Hepatocyte (in vitro differentiated cells): Measurements from ENCODE around the gene TPCN2. TPM values are rescaled to one million over a fixed set of nuclear protein-coding genes. Genes with fewer than 3 reads are reported as not detected.

ENCODE experiments used
- DNase-seq: peaks from one replicate; pipeline ENCODE4 v3.0.0-alpha.2; 2016; ENCODE audit warnings: low spot score
- H2AFZ ChIP-seq: fragments of 200-600 bp; sonication (generic); 2 replicates; pipeline ENCODE4 v1.6.0; 2016; ENCODE audit warnings: antibody characterized with exemption, mild to moderate bottlenecking
- H3K27ac ChIP-seq: fragments of 200-600 bp; sonication (generic); 2 replicates; pipeline ENCODE4 v1.5.1; 2016; ENCODE audit warnings: mild to moderate bottlenecking
- H3K27me3 ChIP-seq: fragments of 200-600 bp; sonication (generic); 2 replicates; pipeline ENCODE4 v1.6.1; 2016
- H3K36me3 ChIP-seq: fragments of 200-600 bp; sonication (generic); replicated peaks from 2 replicates; pipeline ENCODE4 v1.5.1; 2016; ENCODE audit warnings: low read depth; ENCODE audit not compliant: insufficient read depth
- H3K4me1 ChIP-seq: fragments of 200-600 bp; sonication (generic); 2 replicates; pipeline ENCODE4 v1.5.1; 2016; ENCODE audit warnings: mild to moderate bottlenecking, moderate library complexity; ENCODE audit not compliant: insufficient read depth
- H3K4me2 ChIP-seq: fragments of 200-600 bp; sonication (generic); 2 replicates; pipeline ENCODE4 v1.6.0; 2016
- H3K4me3 ChIP-seq: fragments of 200-600 bp; sonication (generic); 2 replicates; pipeline ENCODE4 v1.5.1; 2016; ENCODE audit warnings: mild to moderate bottlenecking
- H3K79me2 ChIP-seq: fragments of 200-600 bp; sonication (generic); 2 replicates; pipeline ENCODE4 v1.6.0; 2017; ENCODE audit warnings: mild to moderate bottlenecking
- H3K9me2 ChIP-seq: fragments of 200-600 bp; sonication (generic); replicated peaks from 2 replicates; pipeline ENCODE4 v1.6.0; 2017; ENCODE audit warnings: mild to moderate bottlenecking; ENCODE audit not compliant: insufficient read depth
- H3K9me3 ChIP-seq: fragments of 200-600 bp; sonication (generic); 2 replicates; pipeline ENCODE4 v1.5.1; 2016; ENCODE audit warnings: low read depth, mild to moderate bottlenecking
- H4K20me1 ChIP-seq: fragments of 200-600 bp; sonication (generic); 2 replicates; pipeline ENCODE4 v1.6.0; 2016; ENCODE audit warnings: mild to moderate bottlenecking; ENCODE audit not compliant: insufficient read depth, poor library complexity, severe bottlenecking
- CTCF ChIP-seq: fragments of 200-600 bp; sonication (generic); IDR thresholded peaks from 2 replicates; pipeline ENCODE4 v1.5.1; 2016; ENCODE audit warnings: antibody characterized with exemption, mild to moderate bottlenecking; ENCODE audit not compliant: poor library complexity
- EZH2 ChIP-seq: fragments of 200-600 bp; sonication (generic); IDR thresholded peaks from 2 replicates; pipeline ENCODE4 v1.6.1; 2016; ENCODE audit warnings: antibody characterized with exemption, mild to moderate bottlenecking, borderline replicate concordance
- EZH2phosphoT487 ChIP-seq: fragments of 200-600 bp; sonication (generic); IDR thresholded peaks from one replicate; pipeline ENCODE4 v1.6.1; 2018; ENCODE audit warnings: antibody characterized with exemption, mild to moderate bottlenecking, low read depth, moderate library complexity; ENCODE audit not compliant: unreplicated experiment, severe bottlenecking
- WGBS: methylation state at CpG from one replicate; pipeline ENCODE4 v1.1.6; 2016; ENCODE audit warnings: low lambda C conversion rate; ENCODE audit errors: missing lambda C conversion rate; 5-methylcytosine and 5-hydroxymethylcytosine counted together
- polyA plus RNA-seq: library from polyadenylated mRNA; unstranded; fragments of >200 nt; fragmentation: Nextera tagmentation; extraction: Ambion mirVana; gene quantifications from 2 replicates; pipeline ENCODE4 v1.2.1, GENCODE V29; 2016
- total RNA-seq: library from RNA; depleted of rRNA; stranded (reverse); fragments of >200 nt; gene quantifications from 2 replicates; pipeline ENCODE4 v1.2.3, GENCODE V29; 2014

TPCN2 gene
- total and polyA plus RNA-seq, 2 experiments from 2014 or later, result 16.6 to 21.3 TPM

GRCh38 chr11:69156235-69156639, 107.5 kb downstream of the TPCN2 start:
- H3K4me1 ChIP-seq, result peaks cover 12% of the 10 kb centered on the region
- no peaks in the 10 kb centered on the region for H4K20me1 ChIP-seq
- no peaks in the 10 kb centered on the region for H3K36me3 ChIP-seq
- no peaks in the 10 kb centered on the region for H3K79me2 ChIP-seq
- H3K9me2 ChIP-seq, result no peaks in the 10 kb centered on the region
- H3K27ac ChIP-seq, result no peak overlapping the region
- H3K27me3 ChIP-seq, result peaks cover 9% of the 10 kb centered on the region
- no peak overlapping the region for H2AFZ ChIP-seq
- 76% methylated on average over 13 of the region's 13 CpGs for WGBS
- DNase-seq, result no peak
- H3K9me3 ChIP-seq, result no peaks in the 10 kb centered on the region
- TF ChIP-seq CTCF, result no peak
- no peak for TF ChIP-seq EZH2
- no peak for TF ChIP-seq EZH2phosphoT487
- no peak overlapping the region for H3K4me3 ChIP-seq
- H3K4me2 ChIP-seq, result no peak overlapping the region

- Histone ChIP-seq H3K36me3 (no peaks in the 10 kb centered on the region), H3K79me2 (no peaks in the 10 kb centered on the region), H3K4me1 (peaks cover 12% of the 10 kb centered on the region), H4K20me1 (no peaks in the 10 kb centered on the region), H3K27ac (no peak overlapping the region), H3K9me3 (no peaks in the 10 kb centered on the region), H3K4me2 (peak overlapping the region; percentile 25), H2AFZ (no peak overlapping the region), H3K4me3 (no peak overlapping the region), H3K9me2 (no peaks in the 10 kb centered on the region), H3K27me3 (peaks cover 9% of the 10 kb centered on the region)
- WGBS, result 90% methylated on average over 12 of the region's 15 CpGs
- peak; percentile 33 for DNase-seq
- TF ChIP-seq EZH2, result no peak
- TF ChIP-seq CTCF, result no peak
- TF ChIP-seq EZH2phosphoT487, result no peak
Measured at GRCh38 chr11:69156673-69157155, 108.0 kb downstream of the TPCN2 start.

GRCh38 chr11:69157156-69157821, 108.6 kb downstream of the TPCN2 start:
- no peak overlapping the region for H3K4me3 ChIP-seq
- peaks cover 4% of the 10 kb centered on the region for H3K27me3 ChIP-seq
- no peaks in the 10 kb centered on the region for H3K36me3 ChIP-seq
- H3K9me3 ChIP-seq, result no peaks in the 10 kb centered on the region
- no peak overlapping the region for H2AFZ ChIP-seq
- TF ChIP-seq EZH2phosphoT487, result no peak
- no peak for TF ChIP-seq EZH2
- no peak for TF ChIP-seq CTCF
- no peak for DNase-seq
- H3K4me1 ChIP-seq, result peaks cover 12% of the 10 kb centered on the region
- H4K20me1 ChIP-seq, result no peaks in the 10 kb centered on the region
- H3K79me2 ChIP-seq, result no peaks in the 10 kb centered on the region
- no peak overlapping the region for H3K27ac ChIP-seq
- H3K4me2 ChIP-seq, result peak overlapping the region; percentile 25
- 93% methylated on average over 13 of the region's 44 CpGs for WGBS
- no peaks in the 10 kb centered on the region for H3K9me2 ChIP-seq
